Measurements from ENCODE around the gene FAM114A2.

Gene FAM114A2

DNA sequence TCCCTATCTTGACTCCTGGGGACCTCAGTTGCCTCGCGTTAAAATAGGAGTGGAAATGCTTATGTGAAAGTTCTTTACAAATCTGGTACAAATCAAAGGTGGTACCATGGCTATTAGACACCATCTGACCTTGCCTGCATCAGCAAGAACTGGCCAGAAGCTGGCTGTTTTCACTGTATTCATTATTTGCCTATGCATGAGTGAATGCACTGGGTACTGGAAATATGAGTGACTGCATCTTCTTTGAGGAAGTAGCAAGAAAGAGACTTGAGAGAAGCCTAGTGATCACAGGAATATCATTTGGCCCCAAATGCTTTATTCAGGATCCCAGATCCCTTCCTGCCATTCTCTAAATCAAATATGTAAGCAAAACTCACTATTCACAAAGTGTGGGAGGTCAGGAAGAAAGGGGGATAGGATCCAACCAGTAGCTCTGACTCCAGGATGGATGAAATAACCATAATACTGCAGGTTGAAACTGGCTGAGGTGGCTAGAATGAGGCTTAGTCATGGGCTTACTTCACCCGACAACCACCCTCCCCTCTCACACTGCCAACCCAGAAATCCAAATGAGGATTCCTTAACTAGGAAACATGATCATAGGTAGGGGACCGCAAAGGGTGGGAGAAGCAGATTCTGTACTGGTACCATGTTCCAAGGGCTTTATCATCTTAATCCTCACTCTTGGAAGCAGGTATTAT is 56.7 kb downstream of the FAM114A2 start:
- DNase-seq: no peak

- no peak for DNase-seq
Measured at GRCh38 chr5:153979028-153979783, 59.5 kb downstream of the FAM114A2 start.

DNA sequence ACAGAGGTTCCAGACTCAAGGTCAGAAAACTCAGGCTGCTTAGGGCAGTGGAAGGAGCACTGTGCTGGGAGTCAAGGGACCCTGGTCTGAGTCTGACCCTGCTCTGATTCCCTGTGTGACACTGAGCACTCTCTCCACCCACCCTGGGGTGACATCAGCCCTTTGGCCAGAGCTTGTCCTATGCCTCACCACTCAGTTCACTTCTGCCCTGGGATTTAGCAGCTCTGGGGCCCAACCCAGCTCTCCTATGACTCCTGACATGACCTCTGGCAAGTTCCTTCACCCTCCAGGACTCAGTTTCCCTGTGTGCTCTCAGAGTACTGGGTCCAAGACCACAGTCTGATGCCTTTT is 63.9 kb downstream of the FAM114A2 start:
- no peak for DNase-seq

- DNase-seq: no peak
Measured at GRCh38 chr5:153974131-153974812, 64.4 kb downstream of the FAM114A2 start.

DNA sequence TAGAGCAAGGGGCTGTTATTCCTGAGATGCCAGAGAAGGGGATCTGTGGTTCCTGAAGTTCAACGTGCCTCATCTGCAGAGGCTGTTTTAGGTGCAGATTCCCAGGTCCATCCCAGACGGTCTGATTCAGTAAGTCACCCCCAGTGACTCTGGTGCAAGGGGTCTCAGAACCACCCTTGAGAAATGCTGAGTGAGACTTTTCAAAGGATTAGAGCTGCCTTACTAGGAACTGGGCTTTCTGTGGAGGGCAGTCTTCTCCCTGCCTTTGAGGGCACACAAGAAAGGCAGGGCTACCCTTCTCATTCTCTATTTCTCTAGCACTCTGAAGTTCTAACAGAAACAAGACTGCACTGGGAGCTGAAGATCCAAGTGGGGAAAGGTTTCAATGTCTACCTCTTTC is 66.5 kb downstream of the FAM114A2 start:
- DNase-seq: no peak

DNA sequence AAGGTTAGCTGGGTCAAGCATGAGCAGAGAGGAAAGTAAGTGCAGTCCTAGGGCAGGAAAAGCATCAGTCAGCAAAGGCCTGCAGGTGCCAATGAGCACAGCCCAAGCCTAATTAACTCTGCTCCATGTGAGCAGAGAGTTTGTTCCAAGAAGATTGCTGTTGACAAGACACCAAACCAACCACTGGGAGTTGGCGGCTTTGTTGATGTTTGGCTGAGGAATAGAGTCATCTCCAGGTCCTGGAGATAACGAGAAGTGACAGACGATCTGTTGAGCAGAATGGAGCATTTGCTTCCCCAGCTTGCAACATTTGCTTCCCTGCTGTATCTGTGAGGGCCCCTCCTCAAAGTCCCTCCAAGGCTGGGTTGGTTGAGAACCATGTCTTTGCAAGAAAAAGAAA is 68.2 kb downstream of the FAM114A2 start:
- DNase-seq: no peak

GRCh38 chr5:153969563-153969895 is 69.2 kb downstream of the FAM114A2 start:
- DNase-seq: no peak

DNA sequence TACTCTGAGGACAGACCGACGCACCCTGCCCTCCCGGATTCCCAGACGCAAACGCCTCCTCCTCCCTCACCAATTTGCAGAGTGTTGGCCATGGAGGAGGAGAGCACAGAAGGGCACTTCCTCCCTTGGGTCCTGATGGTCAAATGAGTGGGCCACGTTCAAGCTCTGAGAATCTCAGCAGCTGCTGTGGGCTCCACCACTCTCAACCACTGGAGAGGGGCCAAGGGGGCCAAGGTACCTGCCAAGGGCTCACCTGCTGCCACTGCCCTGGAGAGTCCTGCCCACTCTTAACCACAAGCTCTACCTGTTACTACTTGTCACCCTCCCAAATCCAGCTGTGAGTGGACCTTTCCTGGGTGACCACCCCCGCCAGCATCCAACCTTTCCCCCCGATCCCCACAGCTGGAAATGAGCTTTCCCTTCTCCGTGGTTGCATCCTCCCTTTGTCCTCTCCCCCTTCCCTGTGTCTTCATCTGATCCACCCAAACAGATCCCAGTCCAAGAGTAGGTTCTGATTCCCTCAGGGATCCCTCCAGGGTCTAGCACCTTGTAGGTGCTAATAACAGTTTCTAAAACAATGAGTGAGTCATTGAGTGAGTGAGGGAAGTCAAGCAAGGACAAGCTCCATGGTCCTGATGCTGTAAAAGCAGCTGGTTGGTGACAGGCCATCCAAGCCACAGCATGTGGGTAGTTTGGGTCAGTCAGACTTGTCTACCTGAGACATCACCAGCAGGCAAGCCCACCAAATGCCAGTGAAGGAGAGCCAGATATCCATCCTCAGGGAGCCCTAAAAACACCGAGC is 69.7 kb downstream of the FAM114A2 start:
- no peak for DNase-seq

- DNase-seq: no peak
Measured at GRCh38 chr5:153964880-153965645, 73.6 kb downstream of the FAM114A2 start.

GRCh38 chr5:153964191-153964879 is 74.4 kb downstream of the FAM114A2 start:
- DNase-seq: no peak

DNA sequence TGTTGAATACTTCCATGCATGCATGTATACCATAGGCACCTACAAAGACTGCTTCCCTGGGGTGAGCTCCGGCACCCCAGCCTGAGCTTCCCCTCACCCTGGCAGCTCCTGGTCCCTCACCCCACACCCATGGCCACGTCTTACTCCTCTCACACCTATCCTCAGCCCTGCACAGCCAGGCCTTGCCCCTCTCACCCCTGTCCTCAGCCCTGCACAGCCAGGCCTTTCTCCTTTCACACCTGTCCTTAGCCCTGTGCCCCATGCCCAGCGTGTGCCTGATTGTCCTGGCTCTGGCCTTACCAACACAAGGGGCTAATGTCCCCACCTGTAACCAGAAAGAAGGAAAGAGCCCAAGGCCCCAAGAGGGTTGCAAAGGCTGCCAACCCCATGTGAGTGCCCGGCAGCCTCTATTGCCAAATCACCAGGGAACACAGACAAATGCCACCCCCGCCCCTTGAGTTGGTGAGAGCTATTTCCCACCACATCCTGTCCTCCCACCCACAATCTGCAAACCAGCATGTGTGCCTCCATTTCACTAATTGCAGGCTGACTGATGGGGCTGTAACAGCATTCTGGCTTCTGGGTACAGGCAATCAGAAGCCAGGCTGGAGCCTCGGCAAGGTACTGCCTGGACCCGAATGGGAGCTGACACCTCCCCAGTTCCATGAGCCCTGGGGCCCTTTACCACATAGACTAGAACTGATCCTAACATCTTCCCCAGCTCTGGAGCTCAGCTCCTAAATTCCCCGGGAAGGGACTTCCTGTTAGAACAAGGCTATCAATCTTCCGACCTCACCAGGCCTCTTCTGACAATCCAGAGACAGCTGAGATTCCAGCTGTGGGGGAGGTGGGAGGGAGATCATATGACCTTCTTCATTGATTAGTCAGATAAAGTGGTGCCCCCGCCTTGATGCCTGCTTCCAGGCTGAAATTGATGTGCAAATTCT is 78.2 kb downstream of the FAM114A2 start:
- DNase-seq: no peak

GRCh38 chr5:153959134-153959957 is 79.4 kb downstream of the FAM114A2 start:
- DNase-seq: no peak

GRCh38 chr5:153957205-153957604 is 81.5 kb downstream of the FAM114A2 start:
- no peak for DNase-seq

DNA sequence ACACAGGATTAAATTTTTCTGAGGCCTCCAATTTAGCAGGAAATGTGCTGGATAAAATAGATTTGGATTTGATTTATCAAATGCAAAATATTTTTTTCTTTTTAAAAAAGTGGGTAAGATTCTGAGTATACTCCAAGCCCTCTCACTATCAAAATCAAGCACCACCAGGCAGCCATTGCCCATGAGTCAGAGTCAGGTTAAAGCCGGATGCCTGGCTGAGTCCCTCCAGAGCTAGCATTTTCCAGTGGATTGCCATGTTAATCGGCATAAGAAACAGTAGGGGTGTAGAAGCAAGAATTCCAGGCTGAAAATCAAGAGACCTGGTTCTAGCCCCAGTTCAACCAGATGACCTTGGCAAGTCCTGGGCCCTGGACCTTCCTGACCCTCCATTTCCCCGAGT is 85.3 kb downstream of the FAM114A2 start:
- DNase-seq: no peak

- DNase-seq: no peak
Measured at GRCh38 chr5:153952893-153953292, 85.8 kb downstream of the FAM114A2 start.

DNA sequence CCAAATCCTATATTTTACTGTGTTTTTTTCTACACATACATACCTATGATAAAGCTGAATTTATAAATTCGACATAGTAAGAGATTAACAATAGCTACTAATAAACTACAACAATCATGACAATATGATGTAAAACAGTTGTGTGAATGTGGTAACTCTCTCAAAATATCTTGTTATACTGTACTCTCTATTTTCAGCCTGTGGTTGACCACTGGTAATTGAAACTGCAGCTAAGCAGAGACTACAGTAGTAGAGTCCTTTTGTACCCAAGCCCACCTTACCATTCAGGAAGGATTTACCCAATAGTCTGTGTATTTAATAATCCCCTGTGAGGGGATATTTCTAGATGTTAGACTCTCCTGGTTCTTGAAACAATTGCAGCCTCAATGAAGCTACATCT is 86.7 kb downstream of the FAM114A2 start:
- DNase-seq: no peak

DNA sequence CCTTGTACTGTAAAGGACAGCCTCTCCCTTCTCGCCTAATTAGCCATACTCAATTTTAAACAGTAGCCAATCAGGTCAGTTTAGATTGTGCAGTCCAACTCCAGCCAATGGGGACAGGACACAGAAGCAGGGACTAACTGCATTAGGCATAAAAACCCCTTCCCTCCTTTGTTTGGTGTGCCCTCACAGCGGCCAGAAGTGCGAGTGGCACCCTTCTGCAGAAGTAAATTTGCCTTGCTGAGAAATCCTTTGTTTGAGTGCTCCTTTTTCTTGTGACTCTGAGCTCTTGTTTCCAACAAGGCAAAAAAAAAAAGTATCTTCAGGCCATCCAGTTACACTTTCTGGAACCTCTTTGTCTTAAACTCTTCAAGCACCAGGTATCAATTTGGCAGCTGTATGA is 97.4 kb downstream of the FAM114A2 start:
- no peak for DNase-seq

Data from GOT3 (cell line).